ENCODE results near the gene SLC19A1. TPM values are rescaled to one million over a fixed set of nuclear protein-coding genes. Genes with fewer than 3 reads are reported as not detected.

Gene SLC19A1
- total and polyA plus RNA-seq, 2 donors from 2014 or later = 5.1 to 7.2 TPM

DNA sequence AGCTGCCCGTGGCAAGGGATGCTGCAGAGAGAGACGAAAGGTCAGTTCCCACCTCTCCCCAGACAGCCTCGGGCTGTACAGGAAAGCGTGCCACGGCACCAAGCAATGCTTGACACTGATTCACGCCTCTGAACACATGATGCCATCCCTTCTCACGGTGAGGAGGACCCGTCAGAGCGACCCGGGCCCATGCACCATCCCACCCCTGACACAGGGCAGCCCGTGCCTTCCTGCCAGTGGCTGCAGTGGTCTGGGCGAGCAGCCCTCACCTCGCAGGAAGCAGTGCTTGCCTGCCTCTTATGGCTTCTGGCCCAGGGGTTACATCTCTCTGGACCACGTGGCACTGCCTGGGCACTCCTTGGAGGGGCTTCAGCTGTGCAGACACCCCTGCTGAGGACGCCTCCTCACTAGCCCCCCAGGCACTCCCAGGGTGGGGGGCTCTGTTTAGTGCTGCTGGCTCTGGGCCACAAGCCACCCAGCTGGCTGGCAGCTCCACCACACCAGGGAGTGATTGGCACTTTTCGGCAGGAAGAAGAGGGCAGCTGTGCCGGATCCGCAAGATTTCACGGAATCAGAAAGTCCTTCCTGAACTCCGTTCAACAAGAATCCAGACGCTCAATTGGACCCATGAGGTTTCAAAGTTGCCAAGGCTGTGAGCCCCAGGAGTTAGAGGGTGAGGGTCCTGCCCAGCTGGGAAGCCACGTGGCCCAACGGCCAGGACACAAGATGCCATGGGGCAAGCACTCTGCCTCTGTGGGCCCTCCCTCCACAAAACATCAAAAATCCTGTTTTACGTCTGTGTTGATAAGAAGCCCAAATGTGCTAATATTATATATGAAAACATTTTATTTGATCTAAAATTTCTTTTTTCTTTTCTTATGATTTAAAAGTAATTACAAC is 34.8 kb upstream of the SLC19A1 start:
- TF ChIP-seq, protein P1, sequence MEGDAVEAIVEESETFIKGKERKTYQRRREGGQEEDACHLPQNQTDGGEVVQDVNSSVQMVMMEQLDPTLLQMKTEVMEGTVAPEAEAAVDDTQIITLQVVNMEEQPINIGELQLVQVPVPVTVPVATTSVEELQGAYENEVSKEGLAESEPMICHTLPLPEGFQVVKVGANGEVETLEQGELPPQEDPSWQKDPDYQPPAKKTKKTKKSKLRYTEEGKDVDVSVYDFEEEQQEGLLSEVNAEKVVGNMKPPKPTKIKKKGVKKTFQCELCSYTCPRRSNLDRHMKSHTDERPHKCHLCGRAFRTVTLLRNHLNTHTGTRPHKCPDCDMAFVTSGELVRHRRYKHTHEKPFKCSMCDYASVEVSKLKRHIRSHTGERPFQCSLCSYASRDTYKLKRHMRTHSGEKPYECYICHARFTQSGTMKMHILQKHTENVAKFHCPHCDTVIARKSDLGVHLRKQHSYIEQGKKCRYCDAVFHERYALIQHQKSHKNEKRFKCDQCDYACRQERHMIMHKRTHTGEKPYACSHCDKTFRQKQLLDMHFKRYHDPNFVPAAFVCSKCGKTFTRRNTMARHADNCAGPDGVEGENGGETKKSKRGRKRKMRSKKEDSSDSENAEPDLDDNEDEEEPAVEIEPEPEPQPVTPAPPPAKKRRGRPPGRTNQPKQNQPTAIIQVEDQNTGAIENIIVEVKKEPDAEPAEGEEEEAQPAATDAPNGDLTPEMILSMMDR (IDR thresholded peaks at IDR 0.05; ENCODE audit: borderline replicate concordance, extremely low read depth, insufficient read depth) = no peak
- H3K9me3 ChIP-seq (ENCODE audit: control insufficient read depth in 2 of 3, insufficient read depth in 1 of 3, low read length in 3 of 3) = no peaks in the 10 kb centered on the region
- no peaks in the 10 kb centered on the region for H3K4me1 ChIP-seq (ENCODE audit: control insufficient read depth in 2 of 3, insufficient read depth in 2 of 3, low read depth in 1 of 3, low read length in 3 of 3)
- DNase-seq (peak in 1 of 5 donors; percentile 51), FAIRE-seq (no peak)
- no peak overlapping the region for H3K4me3 ChIP-seq (ENCODE audit: low read length in 3 of 3)
- H3K27ac ChIP-seq (ENCODE audit: low read depth in 2 of 2, low read length in 2 of 2) = no peak overlapping the region
- no peaks in the 10 kb centered on the region for H3K27me3 ChIP-seq (ENCODE audit: control insufficient read depth, insufficient read depth, low read length)
- no peaks in the 10 kb centered on the region for H3K36me3 ChIP-seq (ENCODE audit: control insufficient read depth in 2 of 3, insufficient read depth in 3 of 3, low read length in 3 of 3)
- intact Hi-C loops (cut with DNase I) = no loop called here
- no peak overlapping the region for H3K9ac ChIP-seq (ENCODE audit: low read length in 3 of 3)

DNA sequence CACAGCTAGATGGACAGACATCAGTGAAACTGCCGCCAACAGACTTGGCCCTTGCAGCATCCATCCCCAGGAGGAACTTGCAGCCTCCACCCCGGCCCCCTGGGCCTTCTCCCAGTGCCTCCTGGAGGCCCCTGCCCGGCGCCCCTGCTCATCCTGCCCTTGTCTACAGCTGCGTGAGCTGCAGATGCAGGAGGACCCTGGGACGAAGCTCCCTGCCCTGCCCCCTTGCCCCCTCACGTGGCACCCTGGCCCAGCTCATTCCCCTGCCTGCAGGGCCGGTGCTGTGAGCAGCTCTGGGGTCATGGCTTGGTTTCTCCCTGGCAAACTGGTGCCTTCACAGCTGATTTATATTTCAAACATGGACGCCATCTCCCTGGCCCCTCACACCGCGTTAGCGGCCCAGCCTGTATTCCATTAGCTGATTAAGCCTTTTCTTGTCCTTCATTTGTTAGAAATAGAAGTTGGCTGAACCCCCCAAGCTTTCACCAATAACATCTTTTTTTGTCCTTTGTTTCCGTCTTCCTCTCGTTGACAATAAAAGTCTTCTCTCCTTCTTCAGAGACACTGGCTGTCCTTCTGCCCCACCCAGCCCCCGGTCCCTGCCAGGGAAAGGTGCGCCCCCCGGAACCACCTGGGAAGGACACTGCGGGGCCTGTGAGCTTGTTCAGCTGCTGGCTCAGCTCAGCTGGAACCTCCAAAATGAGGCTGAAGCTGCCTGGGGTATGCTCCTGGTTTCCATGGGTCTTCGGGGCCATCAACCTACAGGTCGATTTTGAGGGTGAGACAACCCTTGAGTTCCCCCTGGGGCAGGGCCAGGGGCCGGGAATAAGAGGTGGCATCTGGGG is 34.0 kb upstream of the SLC19A1 start:
- intact Hi-C loops (cut with DNase I) = no loop called here
- Histone ChIP-seq H3K4me1 (ENCODE audit: control insufficient read depth in 2 of 3, insufficient read depth in 2 of 3, low read depth in 1 of 3, low read length in 3 of 3) (no peaks in the 10 kb centered on the region), H3K9me3 (ENCODE audit: control insufficient read depth in 2 of 3, insufficient read depth in 1 of 3, low read length in 3 of 3) (no peaks in the 10 kb centered on the region), H3K27me3 (ENCODE audit: control insufficient read depth, insufficient read depth, low read length) (no peaks in the 10 kb centered on the region), H3K9ac (ENCODE audit: low read length in 3 of 3) (no peak overlapping the region), H3K36me3 (ENCODE audit: control insufficient read depth in 2 of 3, insufficient read depth in 3 of 3, low read length in 3 of 3) (no peaks in the 10 kb centered on the region), H3K4me3 (ENCODE audit: low read length in 3 of 3) (no peak overlapping the region), H3K27ac (ENCODE audit: low read depth in 2 of 2, low read length in 2 of 2) (no peak overlapping the region)
- peak in 1 of 5 donors; percentile 63 for DNase-seq
- FAIRE-seq = no peak
- TF ChIP-seq, protein P1 (IDR thresholded peaks at IDR 0.05; ENCODE audit: borderline replicate concordance, extremely low read depth, insufficient read depth) = no peak

DNA sequence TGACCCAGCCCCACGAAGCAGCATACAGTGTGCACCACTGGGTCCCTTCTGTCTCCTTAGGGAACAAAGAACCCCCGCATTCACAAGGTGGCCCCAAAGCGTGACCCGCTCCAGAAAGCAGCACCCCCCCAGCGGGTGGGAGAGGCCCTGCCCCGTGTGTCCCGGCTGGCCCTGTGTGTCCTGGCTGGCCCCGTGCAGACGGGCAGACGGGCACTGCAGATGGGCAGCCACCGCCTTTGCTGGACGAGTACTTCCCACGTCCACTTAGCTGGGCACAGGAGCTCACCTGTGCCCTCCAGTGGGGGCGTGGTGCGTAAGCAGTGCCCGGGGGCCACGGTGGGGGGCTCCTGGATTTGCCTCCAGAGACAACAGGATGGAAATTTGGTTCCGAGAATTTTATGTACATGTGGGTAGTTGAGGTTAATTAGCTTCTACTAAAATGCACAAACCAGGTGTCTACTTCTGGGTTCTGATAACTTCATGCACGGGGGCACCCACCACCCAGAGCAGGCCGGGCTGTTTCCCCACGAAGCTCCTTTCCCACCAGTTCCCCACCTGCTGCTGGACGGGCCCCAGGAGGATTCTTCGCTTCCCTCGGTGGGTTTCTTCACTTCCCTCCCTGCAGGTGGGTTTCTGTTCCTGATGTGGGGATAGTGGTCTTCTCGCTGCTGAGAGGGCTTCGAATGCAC is 33.2 kb upstream of the SLC19A1 start:
- H3K27me3 ChIP-seq (ENCODE audit: control insufficient read depth, insufficient read depth, low read length) = no peaks in the 10 kb centered on the region
- DNase-seq = peak in 2 of 5 donors; percentile 39 to 41
- H3K9ac ChIP-seq (ENCODE audit: low read length in 3 of 3) = no peak overlapping the region
- H3K27ac ChIP-seq (ENCODE audit: low read depth in 2 of 2, low read length in 2 of 2) = no peak overlapping the region
- intact Hi-C loops (cut with DNase I) = no loop called here
- no peak for FAIRE-seq
- H3K9me3 ChIP-seq (ENCODE audit: control insufficient read depth in 2 of 3, insufficient read depth in 1 of 3, low read length in 3 of 3) = no peaks in the 10 kb centered on the region
- no peak overlapping the region for H3K4me3 ChIP-seq (ENCODE audit: low read length in 3 of 3)
- no peaks in the 10 kb centered on the region for H3K36me3 ChIP-seq (ENCODE audit: control insufficient read depth in 2 of 3, insufficient read depth in 3 of 3, low read length in 3 of 3)
- H3K4me1 ChIP-seq (ENCODE audit: control insufficient read depth in 2 of 3, insufficient read depth in 2 of 3, low read depth in 1 of 3, low read length in 3 of 3) = no peaks in the 10 kb centered on the region
- TF ChIP-seq, protein P1 (IDR thresholded peaks at IDR 0.05; ENCODE audit: borderline replicate concordance, extremely low read depth, insufficient read depth) = no peak

Measured in kidney (tissue), 14 donors.